ENCODE results near the gene KRTAP3-3. TPM values are rescaled to one million over a fixed set of nuclear protein-coding genes. Genes with fewer than 3 reads are reported as not detected.

The KRTAP3-3 gene
- not detected in 5 replicates for total RNA-seq (2022; extraction: Qiagen RNA extraction)

GRCh38 chr17:40993839-40994238 lies at the start of gene KRTAP3-3:
TSS of gene KRTAP3-3 (minus strand) at chr17:40994164. CDS start at chr17:40994097, 67 bp downstream.

GRCh38 chr17:41040783-41041571 lies 47.0 kb upstream of the KRTAP3-3 start, which contains the start of gene KRTAP1-1:
TSS of gene KRTAP1-1 (minus strand) at chr17:41041450. CDS start at chr17:41041397, 53 bp downstream.

GRCh38 chr17:41034346-41034935 lies 40.5 kb upstream of the KRTAP3-3 start, which contains the start of gene KRTAP1-3:
TSS of gene KRTAP1-3 (minus strand) at chr17:41034874. CDS start at chr17:41034821, 53 bp downstream.

GRCh38 chr17:41029633-41030245 lies 35.8 kb upstream of the KRTAP3-3 start, which contains the start of gene KRTAP1-4:
TSS of gene KRTAP1-4 (minus strand) at chr17:41030195. CDS start at chr17:41030078, 117 bp downstream.

GRCh38 chr17:41026715-41027471 lies 32.9 kb upstream of the KRTAP3-3 start, which contains the start of gene KRTAP1-5:
TSS of gene KRTAP1-5 (minus strand) at chr17:41027208. CDS start at chr17:41027155, 53 bp downstream.

GRCh38 chr17:41008811-41009210 lies 14.8 kb upstream of the KRTAP3-3 start, which contains the start of gene KRTAP3-1:
TSS of gene KRTAP3-1 (minus strand) at chr17:41009128. CDS start at chr17:41009074, 54 bp downstream.

GRCh38 chr17:40999563-40999962 lies 5.6 kb upstream of the KRTAP3-3 start, which contains the start of gene KRTAP3-2:
TSS of gene KRTAP3-2 (minus strand) at chr17:40999906. CDS start at chr17:40999853, 53 bp downstream.

GRCh38 chr17:40984226-40984625 lies 9.7 kb downstream of the KRTAP3-3 start, which contains the start of gene KRT40:
TSS of gene KRT40 (minus strand) at chr17:40984326. CDS start at chr17:40984273, 53 bp downstream.

GRCh38 chr17:40966848-40967247 lies 27.1 kb downstream of the KRTAP3-3 start, which contains the start of gene KRT39:
TSS of gene KRT39 (minus strand) at chr17:40966948. CDS start at chr17:40966856, 92 bp downstream.

Other genes starting within 250 kb of the KRTAP3-3 start
- gene KRT25, start 238.8 kb downstream of the KRTAP3-3 start, total RNA-seq (2022; extraction: Qiagen RNA extraction): not detected in 5 replicates
- not detected in 5 replicates for gene KRT26, start 222.0 kb downstream of the KRTAP3-3 start, total RNA-seq (2022; extraction: Qiagen RNA extraction)
- not detected in 5 replicates for gene KRT27, start 211.6 kb downstream of the KRTAP3-3 start, total RNA-seq (2022; extraction: Qiagen RNA extraction)
- not detected in 5 replicates for gene KRT28, start 194.2 kb downstream of the KRTAP3-3 start, total RNA-seq (2022; extraction: Qiagen RNA extraction)
- gene KRT10, start 171.6 kb downstream of the KRTAP3-3 start, total RNA-seq (2022; extraction: Qiagen RNA extraction): 79.3 to 132 TPM (median 110 TPM) in 5 replicates
- not detected in 5 replicates for gene KRT12, start 126.9 kb downstream of the KRTAP3-3 start, total RNA-seq (2022; extraction: Qiagen RNA extraction)
- gene KRT20, start 108.9 kb downstream of the KRTAP3-3 start, total RNA-seq (2022; extraction: Qiagen RNA extraction): 0.18 to 0.28 TPM (median 0.26 TPM) in 5 replicates
- gene KRT23, start 56.5 kb downstream of the KRTAP3-3 start, total RNA-seq (2022; extraction: Qiagen RNA extraction): 0.08 to 0.14 TPM (median 0.10 TPM) in 3 of 5 replicates, not detected in the others
- gene KRT39, start 27.2 kb downstream of the KRTAP3-3 start, total RNA-seq (2022; extraction: Qiagen RNA extraction): not detected in 5 replicates
- not detected in 5 replicates for gene KRT40, start 9.8 kb downstream of the KRTAP3-3 start, total RNA-seq (2022; extraction: Qiagen RNA extraction)
- gene KRTAP3-2, start 5.7 kb upstream of the KRTAP3-3 start, total RNA-seq (2022; extraction: Qiagen RNA extraction): 0.20 to 0.42 TPM (median 0.34 TPM) in 5 replicates
- 0.18 TPM in 1 of 5 replicates, not detected in the others for gene KRTAP3-1, start 15.0 kb upstream of the KRTAP3-3 start, total RNA-seq (2022; extraction: Qiagen RNA extraction)
- gene KRTAP1-5, start 33.0 kb upstream of the KRTAP3-3 start, total RNA-seq (2022; extraction: Qiagen RNA extraction): not detected in 5 replicates
- gene KRTAP1-4, start 36.0 kb upstream of the KRTAP3-3 start, total RNA-seq (2022; extraction: Qiagen RNA extraction): not detected in 5 replicates
- gene KRTAP1-3, start 40.7 kb upstream of the KRTAP3-3 start, total RNA-seq (2022; extraction: Qiagen RNA extraction): not detected in 5 replicates
- gene KRTAP1-1, start 47.3 kb upstream of the KRTAP3-3 start, total RNA-seq (2022; extraction: Qiagen RNA extraction): not detected in 5 replicates
- not detected in 5 replicates for gene KRTAP2-1, start 53.2 kb upstream of the KRTAP3-3 start, total RNA-seq (2022; extraction: Qiagen RNA extraction)
- gene KRTAP2-2, start 61.1 kb upstream of the KRTAP3-3 start, total RNA-seq (2022; extraction: Qiagen RNA extraction): not detected in 5 replicates
- 0.11 to 0.18 TPM (median 0.17 TPM) in 3 of 5 replicates, not detected in the others for gene KRTAP2-3, start 66.0 kb upstream of the KRTAP3-3 start, total RNA-seq (2022; extraction: Qiagen RNA extraction)
- gene KRTAP2-4, start 71.7 kb upstream of the KRTAP3-3 start, total RNA-seq (2022; extraction: Qiagen RNA extraction): not detected in 5 replicates
- gene KRTAP4-7, start 90.0 kb upstream of the KRTAP3-3 start, total RNA-seq (2022; extraction: Qiagen RNA extraction): not detected in 5 replicates
- gene KRTAP4-8, start 104.0 kb upstream of the KRTAP3-3 start, total RNA-seq (2022; extraction: Qiagen RNA extraction): 0.10 TPM in 1 of 5 replicates, not detected in the others
- not detected in 5 replicates for gene KRTAP4-16, start 108.0 kb upstream of the KRTAP3-3 start, total RNA-seq (2022; extraction: Qiagen RNA extraction)
- not detected in 5 replicates for gene KRTAP4-9, start 111.2 kb upstream of the KRTAP3-3 start, total RNA-seq (2022; extraction: Qiagen RNA extraction)
- gene KRTAP4-11, start 124.2 kb upstream of the KRTAP3-3 start, total RNA-seq (2022; extraction: Qiagen RNA extraction): not detected in 5 replicates
- 0.07 TPM in 1 of 5 replicates, not detected in the others for gene KRTAP4-12, start 130.0 kb upstream of the KRTAP3-3 start, total RNA-seq (2022; extraction: Qiagen RNA extraction)
- not detected in 5 replicates for gene KRTAP4-6, start 146.4 kb upstream of the KRTAP3-3 start, total RNA-seq (2022; extraction: Qiagen RNA extraction)
- gene KRTAP4-5, start 155.7 kb upstream of the KRTAP3-3 start, total RNA-seq (2022; extraction: Qiagen RNA extraction): not detected in 5 replicates
- not detected in 5 replicates for gene KRTAP4-4, start 166.6 kb upstream of the KRTAP3-3 start, total RNA-seq (2022; extraction: Qiagen RNA extraction)
- not detected in 5 replicates for gene KRTAP4-3, start 174.1 kb upstream of the KRTAP3-3 start, total RNA-seq (2022; extraction: Qiagen RNA extraction)
- gene KRTAP4-2, start 184.1 kb upstream of the KRTAP3-3 start, total RNA-seq (2022; extraction: Qiagen RNA extraction): not detected in 5 replicates
- gene KRTAP4-1, start 190.7 kb upstream of the KRTAP3-3 start, total RNA-seq (2022; extraction: Qiagen RNA extraction): 0.09 to 0.40 TPM (median 0.24 TPM) in 4 of 5 replicates, not detected in the other
- not detected in 5 replicates for gene KRTAP9-1, start 195.7 kb upstream of the KRTAP3-3 start, total RNA-seq (2022; extraction: Qiagen RNA extraction)
- gene KRTAP9-2, start 232.5 kb upstream of the KRTAP3-3 start, total RNA-seq (2022; extraction: Qiagen RNA extraction): not detected in 5 replicates
- not detected in 5 replicates for gene KRTAP9-3, start 238.3 kb upstream of the KRTAP3-3 start, total RNA-seq (2022; extraction: Qiagen RNA extraction)
- not detected in 5 replicates for gene KRTAP9-8, start 243.8 kb upstream of the KRTAP3-3 start, total RNA-seq (2022; extraction: Qiagen RNA extraction)